ENCODE data around the gene LNPEP.

DNA sequence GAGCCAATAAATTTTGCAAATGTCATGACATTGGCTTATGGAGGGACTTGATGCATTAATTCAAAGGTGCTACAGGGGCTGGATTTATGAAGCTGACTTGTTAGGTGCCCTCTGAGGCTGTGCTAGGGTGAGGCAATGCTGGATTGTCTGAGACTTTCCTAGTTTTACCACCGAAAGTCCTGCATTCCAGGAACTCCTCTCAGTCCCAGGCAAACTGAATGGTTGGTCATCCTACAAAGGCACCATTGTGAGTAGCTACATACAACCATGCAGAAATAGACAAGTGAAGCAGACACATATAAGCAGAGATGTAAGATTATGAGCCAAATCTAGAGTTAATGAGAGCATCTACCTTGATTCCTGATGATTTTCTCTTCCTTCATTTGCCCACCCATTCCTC, 111.2 kb downstream of the LNPEP start:
- TF ChIP-seq, protein P1, sequence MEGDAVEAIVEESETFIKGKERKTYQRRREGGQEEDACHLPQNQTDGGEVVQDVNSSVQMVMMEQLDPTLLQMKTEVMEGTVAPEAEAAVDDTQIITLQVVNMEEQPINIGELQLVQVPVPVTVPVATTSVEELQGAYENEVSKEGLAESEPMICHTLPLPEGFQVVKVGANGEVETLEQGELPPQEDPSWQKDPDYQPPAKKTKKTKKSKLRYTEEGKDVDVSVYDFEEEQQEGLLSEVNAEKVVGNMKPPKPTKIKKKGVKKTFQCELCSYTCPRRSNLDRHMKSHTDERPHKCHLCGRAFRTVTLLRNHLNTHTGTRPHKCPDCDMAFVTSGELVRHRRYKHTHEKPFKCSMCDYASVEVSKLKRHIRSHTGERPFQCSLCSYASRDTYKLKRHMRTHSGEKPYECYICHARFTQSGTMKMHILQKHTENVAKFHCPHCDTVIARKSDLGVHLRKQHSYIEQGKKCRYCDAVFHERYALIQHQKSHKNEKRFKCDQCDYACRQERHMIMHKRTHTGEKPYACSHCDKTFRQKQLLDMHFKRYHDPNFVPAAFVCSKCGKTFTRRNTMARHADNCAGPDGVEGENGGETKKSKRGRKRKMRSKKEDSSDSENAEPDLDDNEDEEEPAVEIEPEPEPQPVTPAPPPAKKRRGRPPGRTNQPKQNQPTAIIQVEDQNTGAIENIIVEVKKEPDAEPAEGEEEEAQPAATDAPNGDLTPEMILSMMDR (IDR thresholded peaks at IDR 0.05; ENCODE audit: low read depth, low read length, poor library complexity, severe bottlenecking) = no peak
- no peak for TF ChIP-seq EZH2phosphoT487 (IDR thresholded peaks at IDR 0.05; ENCODE audit: borderline replicate concordance, low read length)
